Muscle of back (tissue), 13 donors: ENCODE data around the gene CERS5. TPM values are rescaled to one million over a fixed set of nuclear protein-coding genes. Genes with fewer than 3 reads are reported as not detected.
A peak's percentile ranks its signal among the peaks of the same experiment; 100 is the strongest.

ENCODE experiments used
- DNase-seq, 3 donors: peaks; one replicate each; pipeline versions ENCODE4 v3.0.0 to v3.0.0-alpha.2; 2013
- long read RNA-seq, 9 donors: transcript quantifications; one replicate each; lab custom pipeline, GENCODE V29; 2026
- polyA plus RNA-seq, 10 donors: library from polyadenylated mRNA; unstranded; fragments of 120-200 nt; gene quantifications; one replicate each; pipeline ENCODE4 v1.2.1, GENCODE V29; 2013; ENCODE audit not compliant: insufficient read length in 10 of 10

CERS5 gene, protein sequence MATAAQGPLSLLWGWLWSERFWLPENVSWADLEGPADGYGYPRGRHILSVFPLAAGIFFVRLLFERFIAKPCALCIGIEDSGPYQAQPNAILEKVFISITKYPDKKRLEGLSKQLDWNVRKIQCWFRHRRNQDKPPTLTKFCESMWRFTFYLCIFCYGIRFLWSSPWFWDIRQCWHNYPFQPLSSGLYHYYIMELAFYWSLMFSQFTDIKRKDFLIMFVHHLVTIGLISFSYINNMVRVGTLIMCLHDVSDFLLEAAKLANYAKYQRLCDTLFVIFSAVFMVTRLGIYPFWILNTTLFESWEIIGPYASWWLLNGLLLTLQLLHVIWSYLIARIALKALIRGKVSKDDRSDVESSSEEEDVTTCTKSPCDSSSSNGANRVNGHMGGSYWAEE
- 10 to 100 TPM; 31.7 to 62.3 (median 43.8) TPM for polyA plus RNA-seq
- long read RNA-seq, donor 1, transcript CERS5-201 (10 exons, 2,051 nt) = major isoform, 6 of 6 reads
- long read RNA-seq, donor 1, partial matches to known transcripts = 0 of 6 reads
- long read RNA-seq, donor 1, other reads (novel, unspliced or antisense) = 0 of 6 reads
- long read RNA-seq, donor 2, transcript CERS5-201 (10 exons, 2,051 nt) = major isoform, 8 of 8 reads
- long read RNA-seq, donor 2, partial matches to known transcripts = 0 of 8 reads
- long read RNA-seq, donor 2, other reads (novel, unspliced or antisense) = 0 of 8 reads
- long read RNA-seq, donor 3 = 0 reads
- long read RNA-seq, donor 4, partial matches to known transcripts = 0 of 7 reads
- long read RNA-seq, donor 4, other reads (novel, unspliced or antisense) = 0 of 7 reads
- long read RNA-seq, donor 5, transcript CERS5-201 (10 exons, 2,051 nt) = major isoform, 7 of 8 reads
- long read RNA-seq, donor 5, partial matches to known transcripts = 0 of 8 reads
- long read RNA-seq, donor 5, other reads (novel, unspliced or antisense) = 0 of 8 reads
- long read RNA-seq, donor 6, transcript CERS5-201 (10 exons, 2,051 nt) = major isoform, 7 of 78 reads
- long read RNA-seq, donor 6, partial matches to known transcripts = 57 of 78 reads
- long read RNA-seq, donor 6, other reads (novel, unspliced or antisense) = 14 of 78 reads
- long read RNA-seq, donor 7, partial matches to known transcripts = 0 of 3 reads
- long read RNA-seq, donor 7, other reads (novel, unspliced or antisense) = 0 of 3 reads
- long read RNA-seq, donor 8, transcript CERS5-201 (10 exons, 2,051 nt) = major isoform, 6 of 6 reads
- long read RNA-seq, donor 8, partial matches to known transcripts = 0 of 6 reads
- long read RNA-seq, donor 8, other reads (novel, unspliced or antisense) = 0 of 6 reads
- long read RNA-seq, donor 9, partial matches to known transcripts = 0 of 1 reads
- long read RNA-seq, donor 9, other reads (novel, unspliced or antisense) = 0 of 1 reads

DNA sequence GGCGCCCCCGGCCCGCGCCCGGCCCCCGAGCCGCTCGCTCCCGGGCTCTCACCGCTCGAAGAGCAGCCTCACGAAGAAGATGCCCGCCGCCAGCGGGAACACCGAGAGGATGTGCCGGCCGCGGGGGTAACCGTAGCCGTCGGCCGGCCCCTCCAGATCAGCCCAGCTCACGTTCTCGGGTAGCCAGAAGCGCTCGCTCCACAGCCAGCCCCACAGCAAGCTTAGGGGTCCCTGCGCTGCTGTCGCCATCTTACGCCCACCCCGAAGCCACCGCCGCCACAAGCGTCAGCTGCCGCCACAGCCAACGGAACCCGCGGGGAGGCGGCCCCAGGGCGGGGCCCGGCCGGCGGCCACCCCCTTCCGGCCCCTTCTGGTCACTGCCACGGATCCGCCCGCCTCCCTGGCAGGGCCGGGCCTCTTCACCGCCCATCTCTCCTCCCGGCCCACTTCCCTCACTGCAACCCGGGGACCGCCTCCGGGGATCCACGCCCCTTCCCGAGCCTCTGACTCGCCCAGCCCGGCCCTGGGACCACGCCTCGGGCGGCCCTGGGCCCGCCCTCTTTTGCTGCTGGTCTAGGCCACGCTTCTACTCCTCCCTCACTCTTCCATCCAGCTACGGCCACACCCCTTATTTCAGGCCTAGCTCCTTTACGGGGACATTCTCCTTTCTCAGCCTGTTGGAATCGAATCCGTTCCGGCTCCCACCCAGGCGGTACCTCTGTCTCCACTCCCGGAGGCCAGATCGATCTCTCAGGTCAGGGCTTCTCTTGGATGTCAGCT, at the start of gene CERS5:
Gene CERS5 (minus strand): TSS at position 321 of the 780 bp plus-strand sequence. CDS start 72 bp downstream, at position 249.
- peak; percentile 99 to 100 (median 99) for DNase-seq

DNA sequence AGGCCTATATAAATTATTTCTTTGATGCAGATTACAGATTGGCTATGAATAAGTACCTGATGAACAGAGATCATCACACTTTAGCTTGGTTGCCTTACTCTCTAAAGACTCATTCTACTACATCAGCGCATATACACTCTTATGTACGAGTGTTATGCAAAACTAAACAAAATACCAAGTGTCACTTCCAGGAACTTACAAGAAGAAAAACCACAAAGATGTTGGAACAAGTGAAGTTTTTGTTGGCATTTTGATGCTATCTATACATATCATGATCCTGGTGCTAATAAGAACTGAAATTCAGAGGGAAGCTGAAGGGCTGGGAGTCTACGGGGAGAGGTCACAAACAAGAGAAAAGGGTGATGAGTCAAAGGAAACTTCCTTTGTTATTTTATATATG, 47.9 kb upstream of the CERS5 start:
- DNase-seq = no peak

DNA sequence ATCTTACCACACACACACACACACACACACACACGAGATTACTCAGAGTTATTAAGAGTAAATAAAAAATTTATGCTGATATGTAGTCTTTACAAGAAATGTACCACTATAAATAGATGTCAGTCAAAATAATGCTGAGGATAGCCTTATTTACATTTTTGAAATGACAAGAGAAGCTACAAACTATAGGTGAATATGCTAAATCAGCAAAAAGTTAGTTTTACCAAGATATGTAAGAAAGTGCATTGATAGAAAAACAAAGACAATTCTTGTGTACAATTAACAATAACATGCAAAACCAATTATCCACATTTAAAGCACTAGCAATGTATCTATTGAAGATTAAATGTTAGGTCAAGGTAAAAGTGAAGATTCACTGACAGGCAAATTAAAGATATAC, 46.8 kb upstream of the CERS5 start:
- DNase-seq = no peak

DNA sequence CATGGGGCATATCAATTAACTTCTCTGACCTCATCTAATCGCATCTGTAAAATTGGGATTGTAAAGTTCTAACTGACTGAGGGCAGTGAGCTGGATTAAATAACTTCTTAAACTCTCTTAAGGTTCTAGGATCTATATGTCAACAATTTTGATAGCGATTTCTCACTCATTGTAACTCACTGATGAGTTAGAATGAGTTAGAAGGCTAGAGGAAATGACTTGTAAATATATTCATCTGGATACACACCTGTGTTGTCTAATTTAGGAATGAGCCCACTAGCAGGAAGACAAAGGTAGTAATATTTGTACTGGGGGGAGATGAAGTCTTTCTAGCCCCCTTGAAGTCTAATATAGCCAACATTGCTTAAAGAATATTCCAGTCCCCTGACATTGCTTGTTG, 46.3 kb upstream of the CERS5 start:
- DNase-seq = no peak

DNA sequence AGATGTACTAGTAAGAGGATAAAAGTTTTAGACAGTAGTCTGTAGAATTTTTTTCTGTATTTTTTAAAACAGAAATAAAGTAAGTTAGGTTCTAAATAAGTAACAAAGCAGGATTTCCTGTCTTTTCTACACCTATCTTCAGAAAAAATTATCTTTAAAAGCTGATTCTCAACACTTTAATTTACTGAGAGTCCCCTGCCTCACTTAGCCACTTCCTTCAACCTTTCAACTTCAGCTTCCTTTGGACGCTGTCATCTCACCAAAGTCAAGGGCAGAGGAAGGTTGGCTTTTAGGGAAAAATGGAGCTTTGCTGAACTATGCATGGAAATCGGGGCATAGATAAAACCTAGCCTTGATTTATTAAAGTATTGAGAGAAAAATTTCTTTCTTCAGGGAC, 44.9 kb upstream of the CERS5 start:
- DNase-seq = no peak

DNA sequence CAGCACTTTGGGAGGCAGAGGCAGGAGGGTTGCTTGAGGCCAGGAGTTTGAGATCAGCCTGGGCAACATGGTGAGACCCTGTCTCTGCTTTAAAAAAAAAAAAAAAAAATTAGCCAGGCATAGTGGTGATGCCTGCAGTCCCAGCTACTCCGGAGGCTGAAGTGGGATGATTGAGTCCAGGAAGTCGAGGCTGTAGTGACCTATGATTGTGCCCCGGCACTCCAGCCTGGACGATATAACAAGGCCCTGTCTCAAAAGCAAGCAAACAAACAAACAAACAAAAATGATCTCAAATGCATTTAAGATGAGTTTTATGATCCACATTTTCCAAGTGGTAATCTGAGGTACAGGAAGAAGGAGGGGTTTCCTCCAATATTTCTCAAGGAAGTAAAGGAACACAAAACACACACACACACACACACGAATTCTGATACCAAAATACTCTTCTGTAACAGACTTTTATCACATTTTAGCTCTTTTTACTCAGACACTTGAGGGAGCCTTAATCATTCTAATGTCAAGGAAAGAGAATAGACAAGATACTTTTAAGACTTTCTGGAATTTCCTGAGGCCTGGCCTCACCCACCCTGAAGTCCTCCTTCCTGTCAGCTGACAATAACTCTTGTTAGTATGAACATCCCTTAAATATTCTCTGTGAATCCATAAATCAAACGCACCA, 44.4 kb upstream of the CERS5 start:
- peak in 1 of 3 donors; percentile 35 for DNase-seq

DNA sequence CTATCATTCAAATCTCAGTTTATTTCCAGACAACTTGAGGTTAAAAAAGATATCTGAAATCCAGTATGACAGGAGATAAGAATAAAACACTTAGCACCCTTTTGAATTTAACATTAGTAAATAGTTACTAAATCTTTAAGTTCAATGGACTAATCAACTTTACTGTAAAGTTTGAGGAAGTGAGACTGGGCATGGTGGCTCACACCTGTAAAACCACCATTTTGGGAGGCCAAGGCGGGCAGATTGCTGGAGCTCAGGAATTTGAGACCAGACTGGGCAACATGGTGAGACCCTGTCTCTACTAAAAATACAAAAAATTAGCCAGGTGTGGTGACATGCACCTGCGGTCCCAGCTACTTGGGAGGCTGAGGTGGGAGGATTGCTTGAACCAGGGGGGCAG, 40.3 kb upstream of the CERS5 start:
- DNase-seq = no peak

DNA sequence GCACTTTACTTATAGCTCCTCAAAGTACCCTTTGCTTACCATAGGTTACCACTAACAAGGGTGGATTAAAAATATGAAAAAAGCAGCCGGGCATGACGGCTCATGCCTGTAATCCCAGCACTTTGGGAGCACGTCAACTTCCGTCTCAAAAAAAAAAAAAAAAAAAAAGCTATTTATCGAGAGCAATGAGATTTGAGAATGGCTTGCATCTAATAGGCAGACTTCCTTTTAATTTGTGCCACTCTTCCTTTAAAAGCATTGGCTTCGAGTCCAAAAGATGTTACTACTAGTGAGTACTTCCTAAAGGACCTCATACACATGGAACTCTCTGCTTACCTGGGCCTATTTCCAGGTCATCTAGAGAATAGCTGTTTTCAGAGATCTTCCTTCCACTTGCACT, 38.5 kb upstream of the CERS5 start:
- DNase-seq = no peak

DNA sequence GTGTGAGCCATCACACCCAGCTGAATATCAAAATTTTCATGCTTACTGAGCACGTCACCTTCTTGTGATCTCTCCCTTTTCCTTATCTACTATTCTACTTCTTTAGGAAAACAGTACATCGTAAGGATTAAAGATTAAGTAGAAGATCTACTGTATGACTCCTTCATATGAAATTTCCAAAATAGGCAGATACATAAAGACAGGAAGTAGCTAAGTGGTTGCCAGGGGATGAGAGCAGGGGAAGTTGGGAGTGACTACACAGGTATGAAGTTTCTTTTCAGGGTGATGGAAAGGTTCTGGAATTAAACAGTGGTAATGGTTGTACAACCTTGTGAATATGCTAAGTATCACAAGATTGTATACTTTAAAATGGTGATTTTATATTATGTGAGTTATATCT, 36.5 kb upstream of the CERS5 start:
- DNase-seq = no peak

DNA sequence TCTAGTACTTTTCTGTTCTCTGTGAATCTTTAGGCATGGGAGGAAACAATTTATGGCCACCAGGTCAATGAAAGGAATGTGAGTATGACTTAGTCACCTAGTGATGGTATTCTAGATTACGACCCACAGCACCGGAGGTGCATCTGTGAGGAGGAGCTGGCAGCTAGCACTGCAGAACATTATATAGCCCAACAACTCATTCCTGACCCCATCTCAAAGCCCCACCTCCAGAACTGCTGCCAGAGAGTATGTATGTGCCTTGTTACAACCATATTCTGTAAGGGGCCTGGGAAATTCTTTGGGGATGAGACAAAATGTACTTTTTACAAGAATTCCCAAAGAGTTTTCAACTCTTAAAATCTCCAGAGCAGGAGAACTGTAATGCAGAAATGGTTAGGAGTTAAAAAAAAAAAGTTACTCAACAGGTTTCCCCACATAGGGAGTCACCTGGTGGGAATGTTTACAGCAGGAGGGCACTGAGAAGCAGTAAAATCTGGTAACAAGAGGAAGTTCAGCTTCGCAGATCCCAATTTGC, 34.9 kb upstream of the CERS5 start:
- DNase-seq = peak in 1 of 3 donors; percentile 93

DNA sequence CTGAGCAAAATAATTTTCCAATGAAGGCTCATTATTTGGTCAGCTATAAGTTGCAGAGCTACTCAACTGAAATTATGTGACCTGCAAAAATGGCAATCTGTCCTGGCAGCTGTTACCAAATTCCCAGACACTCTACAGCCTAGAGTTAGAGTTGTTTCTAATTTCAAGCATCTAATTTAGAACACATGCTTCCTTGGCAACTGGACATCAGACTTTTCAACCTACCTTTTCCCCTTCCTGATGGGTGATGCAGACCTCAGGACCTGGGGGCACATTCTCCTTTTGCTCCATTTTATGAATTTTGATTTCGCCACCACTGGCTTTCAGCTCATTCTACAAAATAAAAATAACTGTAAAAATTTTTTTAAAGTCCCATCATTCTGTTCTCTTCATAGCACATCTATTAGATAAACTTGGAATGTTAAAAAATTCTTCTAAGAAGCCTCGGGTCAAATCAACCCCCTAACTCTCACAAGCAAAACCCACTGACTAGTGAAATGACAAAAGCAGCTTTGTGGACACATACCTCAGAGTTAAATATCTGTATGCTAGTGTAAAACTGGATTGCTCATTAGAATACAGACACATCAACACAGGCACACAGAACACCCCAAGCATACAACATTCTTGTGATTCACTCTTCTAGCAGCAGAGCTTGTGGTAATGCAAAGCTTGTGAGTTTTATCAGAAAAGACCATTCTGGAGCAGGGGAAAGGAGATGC, 33.5 kb upstream of the CERS5 start:
- DNase-seq = peak in 2 of 3 donors; percentile 57 to 68

DNA sequence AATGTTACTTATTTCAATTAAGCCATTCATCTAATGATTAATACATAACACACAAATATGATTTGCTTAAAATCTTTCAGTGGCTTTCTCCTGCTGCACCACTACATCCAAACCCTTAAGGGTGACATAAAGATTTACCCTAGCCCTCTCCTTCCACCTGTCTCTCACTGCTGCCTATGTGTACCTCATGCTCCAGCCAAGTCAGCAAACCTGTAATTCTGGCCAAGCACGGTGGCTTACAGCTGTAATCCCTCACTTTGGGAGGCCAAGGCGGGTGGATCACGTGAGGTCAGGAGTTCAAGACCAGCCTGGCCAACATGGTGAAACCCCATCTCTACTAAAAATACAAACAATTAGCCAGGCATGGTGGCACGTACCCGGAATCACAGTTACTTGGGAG, 31.7 kb upstream of the CERS5 start:
- no peak for DNase-seq

DNA sequence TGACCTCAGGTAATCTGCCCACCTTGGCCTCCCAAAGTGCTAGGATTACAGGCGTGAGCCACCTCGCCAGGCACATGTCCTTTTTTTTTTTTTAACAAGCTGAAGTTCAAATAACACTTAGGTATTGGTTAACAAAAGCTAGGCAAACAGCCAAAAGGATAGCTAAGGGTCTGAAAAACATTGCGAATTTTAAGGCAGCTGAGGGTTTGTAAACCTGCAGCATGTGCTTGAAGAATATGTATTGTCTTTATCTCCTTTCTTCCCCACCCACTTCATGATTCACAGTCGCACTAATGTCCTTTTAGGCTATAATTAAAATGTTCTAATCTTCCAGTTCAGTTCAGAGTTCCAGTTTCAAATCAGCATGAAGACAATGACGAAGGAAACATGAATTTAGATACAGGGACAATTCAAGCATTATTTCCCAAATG, 30.1 kb upstream of the CERS5 start:
- no peak for DNase-seq

DNA sequence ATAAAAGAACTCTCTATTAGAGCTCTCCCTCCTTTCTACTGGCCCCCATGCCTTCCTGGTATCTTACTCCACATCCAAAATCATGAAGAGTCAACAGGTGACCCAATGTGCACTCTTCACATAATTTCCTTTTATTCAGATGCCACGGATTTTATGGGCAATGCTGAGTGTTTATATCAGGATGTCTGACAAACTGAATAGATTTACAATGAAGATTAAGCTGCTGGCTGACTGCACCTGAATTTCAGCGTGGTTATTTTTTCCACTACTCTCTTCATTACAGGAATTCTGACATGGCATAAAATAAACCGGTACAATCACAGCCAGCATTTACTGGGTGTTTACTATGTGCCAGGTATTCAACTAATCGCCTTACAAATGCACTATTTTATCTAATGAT, 29.4 kb upstream of the CERS5 start:
- no peak for DNase-seq

DNA sequence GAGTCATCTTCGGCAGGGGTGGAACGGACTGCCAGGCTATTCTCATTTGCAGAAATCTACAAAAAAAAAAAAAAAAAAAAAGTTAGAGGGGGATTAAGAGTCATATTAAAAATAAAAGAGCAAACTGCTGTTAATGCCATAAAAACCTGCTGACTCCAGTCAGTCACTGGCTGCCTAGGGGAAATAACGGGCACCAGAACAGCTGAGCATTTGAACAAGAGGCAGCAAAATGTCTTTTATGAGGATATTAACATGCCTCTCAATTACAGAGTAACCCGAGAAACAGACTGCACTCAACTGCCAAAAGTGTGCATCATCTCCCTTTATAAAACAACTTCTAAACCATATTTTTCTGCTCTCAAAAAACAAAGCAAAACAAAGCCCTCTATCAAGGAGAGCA, 28.7 kb upstream of the CERS5 start:
- peak; percentile 48 to 68 (median 49) for DNase-seq

DNA sequence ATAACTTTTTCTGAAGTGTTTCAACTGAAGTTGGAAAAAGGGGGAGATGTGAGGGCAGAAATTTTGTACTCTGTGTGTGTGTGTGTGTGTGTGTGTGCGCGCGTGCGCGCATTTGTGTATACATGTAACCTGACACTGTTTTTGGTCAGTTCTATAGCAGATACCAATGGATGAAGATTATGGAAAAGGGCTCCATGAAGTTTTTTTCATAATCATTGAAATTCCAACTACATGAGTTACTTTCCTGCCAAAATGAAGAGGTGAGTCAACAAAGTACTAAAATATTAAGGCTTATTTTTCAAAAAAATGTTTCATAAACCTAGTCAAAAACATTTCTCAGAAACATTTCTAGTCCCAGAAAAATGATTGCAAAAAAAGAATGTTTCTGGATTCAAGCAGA, 25.7 kb upstream of the CERS5 start:
- DNase-seq = peak in 1 of 3 donors; percentile 60

DNA sequence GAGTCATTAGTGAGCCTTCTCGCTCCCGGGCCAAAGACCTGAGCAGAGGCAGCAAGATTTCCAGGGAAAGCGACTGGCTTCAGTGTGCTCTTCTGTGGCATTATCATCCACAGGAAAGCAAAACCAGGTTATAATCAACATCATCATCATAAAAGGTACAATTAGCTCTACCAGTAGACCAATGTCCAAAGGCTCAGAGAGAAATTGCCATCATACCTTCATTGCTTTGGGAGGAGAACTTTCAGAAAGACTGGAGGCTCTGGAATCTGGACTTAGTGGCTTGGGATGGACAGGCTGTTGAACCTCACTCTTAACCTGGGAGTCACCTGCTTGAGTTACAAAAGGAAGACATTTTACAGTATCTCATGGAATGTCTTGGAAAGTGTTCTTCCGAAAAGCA, 25.1 kb upstream of the CERS5 start:
- DNase-seq = no peak

DNA sequence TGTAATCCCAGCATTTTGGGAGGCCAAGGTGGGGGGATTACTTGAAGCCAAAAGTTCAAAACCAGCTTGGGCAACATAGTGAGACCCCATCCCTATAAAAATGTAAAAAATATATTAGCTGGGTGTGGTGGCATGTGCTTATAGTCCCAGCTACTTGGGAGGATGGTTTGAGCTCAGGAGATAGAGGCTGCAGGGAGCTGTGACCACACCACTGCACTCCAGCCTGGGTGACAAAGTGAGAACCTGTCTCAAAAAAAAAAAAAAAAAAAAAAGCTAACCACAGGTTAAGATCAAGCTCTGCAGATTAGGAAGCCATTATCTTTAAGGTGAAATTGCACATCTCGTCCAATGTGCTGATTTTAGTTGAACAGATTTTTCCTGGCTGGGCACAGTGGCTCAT, 23.7 kb upstream of the CERS5 start:
- no peak for DNase-seq

DNA sequence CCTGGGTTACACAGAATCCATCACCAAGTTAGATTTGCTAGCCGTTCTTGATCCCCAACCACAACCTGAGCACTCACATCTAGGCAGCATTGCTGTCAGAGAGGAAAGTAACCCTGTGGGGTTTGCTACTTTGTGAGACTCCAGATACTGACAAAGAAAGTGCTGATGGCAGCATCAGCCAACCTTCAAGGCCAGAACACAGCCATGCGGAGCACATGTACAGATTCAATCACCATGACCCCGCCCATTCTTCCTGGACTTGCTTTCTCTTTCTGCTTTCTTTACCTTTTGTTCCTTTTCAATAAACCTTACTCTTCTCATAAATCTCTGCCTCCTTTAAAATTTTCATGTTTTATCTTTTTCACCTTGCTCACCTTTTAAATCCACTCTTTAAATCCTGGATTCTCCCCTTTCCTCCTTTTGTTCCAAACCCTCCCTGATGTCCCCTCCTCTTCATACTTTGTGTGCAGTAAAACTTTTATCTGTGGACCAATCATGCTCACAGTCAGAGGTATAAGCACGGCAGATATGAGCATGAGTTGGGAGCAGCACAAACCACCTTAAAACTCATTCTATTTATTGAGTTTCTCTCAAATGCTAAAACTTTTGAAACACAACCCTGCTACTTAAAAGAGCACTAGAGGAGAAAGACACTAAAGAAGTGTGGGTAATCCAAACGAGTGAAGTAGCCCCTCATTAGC, 21.9 kb upstream of the CERS5 start:
- DNase-seq = no peak
